Neural progenitor cell (in vitro differentiated cells): ENCODE results near the gene GNA15. TPM values are rescaled to one million over a fixed set of nuclear protein-coding genes. Genes with fewer than 3 reads are reported as not detected.

Source experiments
- DNase-seq: peaks from one replicate; pipeline ENCODE4 v3.0.0-alpha.2; 2016; ENCODE audit warnings: low spot score
- H2AFZ ChIP-seq: fragments of 200-600 bp; sonication (generic); replicated peaks from 2 replicates; pipeline ENCODE4 v1.6.1; 2016; ENCODE audit warnings: antibody characterized with exemption
- H3F3A ChIP-seq: fragments of 200-600 bp; sonication (generic); 2 replicates; pipeline ENCODE4 v1.6.1; 2016; ENCODE audit warnings: antibody characterized with exemption, low read depth
- H3K27ac ChIP-seq: fragments of 200-600 bp; sonication (generic); 2 replicates; pipeline ENCODE4 v1.5.1; 2016; ENCODE audit warnings: mild to moderate bottlenecking
- H3K27me3 ChIP-seq: fragments of 200-600 bp; sonication (generic); 2 replicates; pipeline ENCODE4 v1.6.1; 2016; ENCODE audit warnings: mild to moderate bottlenecking, moderate library complexity
- H3K36me3 ChIP-seq: fragments of 200-600 bp; sonication (generic); 2 replicates; pipeline ENCODE4 v1.5.1; 2016
- H3K4me1 ChIP-seq: fragments of 200-600 bp; sonication (generic); 2 replicates; pipeline ENCODE4 v1.6.1; 2016; ENCODE audit warnings: mixed run types
- H3K4me2 ChIP-seq: fragments of 200-600 bp; sonication (generic); 2 replicates; pipeline ENCODE4 v1.6.1; 2016
- H3K4me3 ChIP-seq: fragments of 200-600 bp; sonication (generic); 2 replicates; pipeline ENCODE4 v1.5.1; 2016
- H3K79me2 ChIP-seq: fragments of 200-600 bp; sonication (generic); 2 replicates; pipeline ENCODE4 v1.6.1; 2016; ENCODE audit warnings: low read depth
- H3K9ac ChIP-seq: fragments of 200-600 bp; sonication (generic); 2 replicates; pipeline ENCODE4 v1.6.1; 2016
- H3K9me3 ChIP-seq: fragments of 200-600 bp; sonication (generic); 2 replicates; pipeline ENCODE4 v1.5.1; 2016; ENCODE audit warnings: low read depth
- H4K20me1 ChIP-seq: fragments of 200-600 bp; sonication (generic); 2 replicates; pipeline ENCODE4 v1.6.1; 2016; ENCODE audit warnings: low read depth
- H3K27ac Mint-ChIP-seq: 3 replicates; pipeline ENCODE4 v1.8.0; 2021; ENCODE audit warnings: mixed read lengths
- H3K27me3 Mint-ChIP-seq: 2 replicates; pipeline ENCODE4 v1.8.0; 2022; ENCODE audit warnings: low read depth, mild to moderate bottlenecking, inconsistent platforms, moderate library complexity, mixed read lengths; ENCODE audit not compliant: insufficient read depth
- H3K36me3 Mint-ChIP-seq: 3 replicates; pipeline ENCODE4 v1.8.0; 2021; ENCODE audit warnings: mixed read lengths
- H3K4me1 Mint-ChIP-seq: 3 replicates; pipeline ENCODE4 v1.8.0; 2021; ENCODE audit warnings: mixed read lengths
- H3K4me3 Mint-ChIP-seq: 3 replicates; pipeline ENCODE4 v1.8.0; 2021; ENCODE audit warnings: mild to moderate bottlenecking, moderate library complexity, mixed read lengths
- H3K9me3 Mint-ChIP-seq: 3 replicates; pipeline ENCODE4 v1.8.0; 2020; ENCODE audit warnings: mixed read lengths
- CTCF ChIP-seq: fragments of 200-600 bp; sonication (generic); IDR thresholded peaks from 2 replicates; pipeline ENCODE4 v1.5.1; 2017; ENCODE audit warnings: antibody characterized with exemption, mild to moderate bottlenecking
- EZH2 ChIP-seq: fragments of 200-600 bp; sonication (generic); IDR thresholded peaks from 2 replicates; pipeline ENCODE4 v1.6.1; 2017; ENCODE audit warnings: antibody characterized with exemption, mild to moderate bottlenecking, moderate library complexity
- EZH2phosphoT487 ChIP-seq: fragments of 200-600 bp; sonication (generic); IDR thresholded peaks from 2 replicates; pipeline ENCODE4 v1.6.1; 2017; ENCODE audit warnings: antibody characterized with exemption
- total RNA-seq: library from RNA; depleted of rRNA; stranded (reverse); fragments of >200 nt; gene quantifications from 2 replicates; pipeline ENCODE4 v1.2.3, GENCODE V29; 2015; ENCODE audit warnings: low replicate concordance

GNA15 gene
- total RNA-seq, 1 donor from 2014 or later = not detected

GRCh38 chr19:3150739-3151329, 15.0 kb downstream of the GNA15 start:
- Histone ChIP-seq H3K79me2 (no peaks in the 10 kb centered on the region), H3K4me1 (peaks cover 3% of the 10 kb centered on the region), H3K9ac (no peak overlapping the region), H3K27ac (no peak overlapping the region), H3K27me3 (no peaks in the 10 kb centered on the region), H3F3A (no peaks in the 10 kb centered on the region), H3K36me3 (no peaks in the 10 kb centered on the region), H3K4me3 (no peak overlapping the region), H3K4me2 (no peak overlapping the region), H4K20me1 (no peaks in the 10 kb centered on the region), H3K9me3 (no peaks in the 10 kb centered on the region), H2AFZ (no peak overlapping the region)
- H3K9me3 Mint-ChIP-seq = no peaks in the 10 kb centered on the region
- no peak for DNase-seq
- H3K36me3 Mint-ChIP-seq = no peaks in the 10 kb centered on the region
- peaks cover 12% of the 10 kb centered on the region for H3K27me3 Mint-ChIP-seq
- H3K4me1 Mint-ChIP-seq = peaks cover 11% of the 10 kb centered on the region
- no peak overlapping the region for H3K27ac Mint-ChIP-seq
- TF ChIP-seq CTCF (no peak), EZH2 (no peak), EZH2phosphoT487 (no peak)
- H3K4me3 Mint-ChIP-seq = no peak overlapping the region

- no peaks in the 10 kb centered on the region for H3K9me3 ChIP-seq
- H3K79me2 ChIP-seq = no peaks in the 10 kb centered on the region
- H3K36me3 Mint-ChIP-seq = peaks cover 3% of the 10 kb centered on the region
- H3K4me3 Mint-ChIP-seq = no peak overlapping the region
- H3K4me3 ChIP-seq = no peak overlapping the region
- no peak overlapping the region for H3K27ac Mint-ChIP-seq
- TF ChIP-seq EZH2 = no peak
- no peak for TF ChIP-seq EZH2phosphoT487
- TF ChIP-seq CTCF = no peak
- no peaks in the 10 kb centered on the region for H3K36me3 ChIP-seq
- no peak for DNase-seq
- peaks cover 3% of the 10 kb centered on the region for H3K4me1 ChIP-seq
- peaks cover 2% of the 10 kb centered on the region for H3K9me3 Mint-ChIP-seq
- no peaks in the 10 kb centered on the region for H3F3A ChIP-seq
- H2AFZ ChIP-seq = no peak overlapping the region
- H3K9ac ChIP-seq = no peak overlapping the region
- peaks cover 16% of the 10 kb centered on the region for H3K27me3 Mint-ChIP-seq
- H4K20me1 ChIP-seq = no peaks in the 10 kb centered on the region
- no peak overlapping the region for H3K4me2 ChIP-seq
- H3K27ac ChIP-seq = no peak overlapping the region
- H3K4me1 Mint-ChIP-seq = peaks cover 14% of the 10 kb centered on the region
- H3K27me3 ChIP-seq = no peaks in the 10 kb centered on the region
Observed at GRCh38 chr19:3151563-3152418, 16.0 kb downstream of the GNA15 start.

GRCh38 chr19:3152419-3152780, 16.6 kb downstream of the GNA15 start:
- Mint-ChIP-seq H3K9me3 (peaks cover 2% of the 10 kb centered on the region), H3K27ac (no peak overlapping the region), H3K27me3 (peaks cover 14% of the 10 kb centered on the region), H3K4me1 (peaks cover 14% of the 10 kb centered on the region), H3K36me3 (peaks cover 3% of the 10 kb centered on the region), H3K4me3 (no peak overlapping the region)
- H3K79me2 ChIP-seq = no peaks in the 10 kb centered on the region
- no peaks in the 10 kb centered on the region for H3K36me3 ChIP-seq
- H3K9me3 ChIP-seq = no peaks in the 10 kb centered on the region
- no peaks in the 10 kb centered on the region for H3F3A ChIP-seq
- no peaks in the 10 kb centered on the region for H4K20me1 ChIP-seq
- no peak overlapping the region for H2AFZ ChIP-seq
- H3K9ac ChIP-seq = no peak overlapping the region
- H3K4me3 ChIP-seq = no peak overlapping the region
- H3K27ac ChIP-seq = no peak overlapping the region
- no peak for DNase-seq
- H3K4me2 ChIP-seq = no peak overlapping the region
- peaks cover 3% of the 10 kb centered on the region for H3K4me1 ChIP-seq
- TF ChIP-seq EZH2 (no peak), CTCF (no peak), EZH2phosphoT487 (no peak)
- no peaks in the 10 kb centered on the region for H3K27me3 ChIP-seq
